Hepatocyte (in vitro differentiated cells): ENCODE results near the gene LRRC45.

Experiments used
- EZH2 ChIP-seq: fragments of 200-600 bp; sonication (generic); IDR thresholded peaks from 2 replicates; pipeline ENCODE4 v1.6.1; 2016; ENCODE audit warnings: antibody characterized with exemption, mild to moderate bottlenecking, borderline replicate concordance
- EZH2phosphoT487 ChIP-seq: fragments of 200-600 bp; sonication (generic); IDR thresholded peaks from one replicate; pipeline ENCODE4 v1.6.1; 2018; ENCODE audit warnings: antibody characterized with exemption, mild to moderate bottlenecking, low read depth, moderate library complexity; ENCODE audit not compliant: unreplicated experiment, severe bottlenecking
- TF ChIP-seq, protein P1 (sequence below): fragments of 200-600 bp; sonication (generic); IDR thresholded peaks from 2 replicates; pipeline ENCODE4 v1.5.1; 2016; ENCODE audit warnings: antibody characterized with exemption, mild to moderate bottlenecking; ENCODE audit not compliant: poor library complexity

DNA sequence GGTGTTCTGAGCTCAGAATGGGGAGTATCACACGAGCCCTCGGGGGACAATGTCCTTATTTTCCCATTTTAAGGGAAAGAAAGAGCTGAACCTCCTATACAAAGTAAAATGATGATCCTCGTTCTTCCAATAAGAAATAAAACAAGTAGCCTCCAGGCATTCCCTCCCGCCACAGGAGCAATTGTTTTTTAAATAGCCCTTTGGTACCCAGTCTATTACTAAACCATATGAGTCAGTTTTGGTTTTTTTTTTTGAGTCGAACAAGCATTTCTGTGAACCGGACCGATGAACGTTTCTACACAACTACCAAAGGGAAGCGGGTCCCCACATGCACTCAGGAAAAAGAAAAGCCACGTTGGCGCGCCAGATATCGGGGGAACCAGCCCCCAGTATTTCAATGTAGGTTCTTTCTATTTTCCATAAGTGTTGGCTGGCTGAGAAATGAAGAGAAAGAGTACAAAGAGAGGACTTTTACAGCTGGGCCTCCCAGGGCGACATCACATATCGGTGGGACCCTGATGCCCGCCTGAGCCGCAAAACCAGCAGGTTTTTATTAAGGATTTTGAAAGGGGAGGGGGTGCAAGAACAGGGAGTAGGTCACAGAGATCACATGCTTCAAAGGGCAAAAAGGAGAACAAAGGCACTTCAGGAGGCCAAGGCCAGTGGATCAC, 18.2 kb downstream of the LRRC45 start:
- TF ChIP-seq EZH2 (no peak), EZH2phosphoT487 (no peak)
- TF ChIP-seq, protein P1, sequence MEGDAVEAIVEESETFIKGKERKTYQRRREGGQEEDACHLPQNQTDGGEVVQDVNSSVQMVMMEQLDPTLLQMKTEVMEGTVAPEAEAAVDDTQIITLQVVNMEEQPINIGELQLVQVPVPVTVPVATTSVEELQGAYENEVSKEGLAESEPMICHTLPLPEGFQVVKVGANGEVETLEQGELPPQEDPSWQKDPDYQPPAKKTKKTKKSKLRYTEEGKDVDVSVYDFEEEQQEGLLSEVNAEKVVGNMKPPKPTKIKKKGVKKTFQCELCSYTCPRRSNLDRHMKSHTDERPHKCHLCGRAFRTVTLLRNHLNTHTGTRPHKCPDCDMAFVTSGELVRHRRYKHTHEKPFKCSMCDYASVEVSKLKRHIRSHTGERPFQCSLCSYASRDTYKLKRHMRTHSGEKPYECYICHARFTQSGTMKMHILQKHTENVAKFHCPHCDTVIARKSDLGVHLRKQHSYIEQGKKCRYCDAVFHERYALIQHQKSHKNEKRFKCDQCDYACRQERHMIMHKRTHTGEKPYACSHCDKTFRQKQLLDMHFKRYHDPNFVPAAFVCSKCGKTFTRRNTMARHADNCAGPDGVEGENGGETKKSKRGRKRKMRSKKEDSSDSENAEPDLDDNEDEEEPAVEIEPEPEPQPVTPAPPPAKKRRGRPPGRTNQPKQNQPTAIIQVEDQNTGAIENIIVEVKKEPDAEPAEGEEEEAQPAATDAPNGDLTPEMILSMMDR, result no peak
